BLaER1 treated with 17β-estradiol and CSF1 and Interleukin-3, amounts not matched to agents 10 nM and 100 nM (cell line): ENCODE results near the gene AKAP8L.

Experiments
- H3K27ac ChIP-seq, 11 experiments: shearing (Covaris generic); formaldehyde crosslinking; 2 replicates each; pipeline ENCODE4 v1.8.1; 2022
- H3K27me3 ChIP-seq, 11 experiments: shearing (Covaris generic); formaldehyde crosslinking; 2 replicates each; pipeline ENCODE4 v1.8.1; 2022
- H3K36me3 ChIP-seq, 11 experiments: shearing (Covaris generic); formaldehyde crosslinking; 2 replicates each; pipeline ENCODE4 v1.8.1; 2022
- H3K4me1 ChIP-seq, 10 experiments: shearing (Covaris generic); formaldehyde crosslinking; 2 replicates each; pipeline ENCODE4 v1.8.1; 2022
- H3K4me2 ChIP-seq, 11 experiments: shearing (Covaris generic); formaldehyde crosslinking; 2 replicates each; pipeline ENCODE4 v1.8.1; 2022
- H3K4me3 ChIP-seq, 10 experiments: shearing (Covaris generic); formaldehyde crosslinking; 2 replicates each; pipeline ENCODE4 v1.8.1; 2022
- H3K9ac ChIP-seq, 11 experiments: shearing (Covaris generic); formaldehyde crosslinking; 2 replicates each; pipeline ENCODE4 v1.8.1; 2022
- H3K9me3 ChIP-seq, 11 experiments: shearing (Covaris generic); formaldehyde crosslinking; replicated peaks in 1 of 11; 2 replicates each; pipeline ENCODE4 v1.8.1; 2022
- H4K20me1 ChIP-seq, 11 experiments: shearing (Covaris generic); formaldehyde crosslinking; 2 replicates each; pipeline ENCODE4 v1.8.1; 2022
- Cebpa-rat ChIP-seq, 11 experiments: shearing (Covaris generic); IDR thresholded peaks; 2 replicates each; pipeline ENCODE4 v1.8.1; 2022

AKAP8L gene

DNA sequence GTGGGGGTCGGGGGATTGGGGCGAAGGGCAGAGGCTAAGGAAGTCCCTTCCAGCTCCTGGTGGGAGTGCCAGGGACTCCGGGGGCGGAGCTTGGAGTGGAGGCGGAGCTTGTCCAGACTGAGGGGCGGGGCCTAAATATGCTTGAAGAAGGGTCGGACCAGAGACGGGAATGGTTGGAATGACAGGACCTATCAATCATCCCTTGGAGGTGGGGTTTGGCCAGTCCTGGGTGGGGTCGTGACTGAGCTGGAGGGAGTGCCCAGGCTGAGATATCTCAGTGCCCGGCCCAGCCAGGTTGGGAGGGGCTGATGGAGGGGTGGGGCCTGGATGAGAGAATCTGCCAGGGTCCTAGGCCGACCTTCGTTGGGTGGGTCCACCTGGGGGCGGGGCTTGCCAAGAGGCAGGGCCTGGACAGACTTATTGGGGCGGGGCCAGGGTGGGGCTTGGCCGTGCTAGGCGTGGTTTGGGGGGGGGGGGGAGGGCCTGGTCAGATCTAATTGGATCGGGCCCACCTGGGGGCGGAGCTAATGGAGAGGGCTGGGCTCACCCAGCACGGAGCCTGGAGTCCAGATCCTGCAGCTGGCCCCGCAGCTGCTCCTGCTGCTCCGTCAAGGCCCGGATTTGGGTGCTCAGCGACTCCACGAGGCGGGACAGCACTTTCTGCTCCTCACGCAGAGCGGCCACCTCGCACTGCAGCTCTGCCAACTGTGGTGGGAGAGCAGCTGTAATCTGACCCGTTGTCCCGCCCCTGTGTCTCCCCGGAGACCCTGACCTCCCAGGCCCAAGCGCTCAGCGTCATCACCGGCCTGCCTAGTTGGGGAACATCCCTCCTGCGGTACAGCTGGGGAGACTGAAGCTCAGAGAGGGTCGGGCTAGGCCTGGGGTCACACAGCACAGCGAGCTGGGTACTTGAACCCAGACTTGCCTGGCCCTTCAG is 33.6 kb upstream of the AKAP8L start:
- Histone ChIP-seq H4K20me1 (peaks cover 0 to 67% (median 5%) of the 10 kb centered on the region in 11 experiments; a peak in 10 of 22 replicates), H3K4me1 (peaks cover 0 to 46% (median 20%) of the 10 kb centered on the region in 10 experiments; a peak in 17 of 20 replicates), H3K27ac (no peak overlapping the region), H3K27me3 (no peaks in the 10 kb centered on the region), H3K36me3 (peaks cover 11 to 65% (median 59%) of the 10 kb centered on the region in 11 experiments; a peak in 21 of 22 replicates), H3K9ac (no peak overlapping the region), H3K4me2 (peak overlapping the region in 1 of 11 experiments; percentile 1; a peak in 2 of 22 replicates), H3K4me3 (no peak overlapping the region), H3K9me3 (peaks cover 0 to 8% (median 0%) of the 10 kb centered on the region in 11 experiments; a peak in 5 of 22 replicates)
- no peak for TF ChIP-seq Cebpa-rat (IDR thresholded peaks at IDR 0.05)

DNA sequence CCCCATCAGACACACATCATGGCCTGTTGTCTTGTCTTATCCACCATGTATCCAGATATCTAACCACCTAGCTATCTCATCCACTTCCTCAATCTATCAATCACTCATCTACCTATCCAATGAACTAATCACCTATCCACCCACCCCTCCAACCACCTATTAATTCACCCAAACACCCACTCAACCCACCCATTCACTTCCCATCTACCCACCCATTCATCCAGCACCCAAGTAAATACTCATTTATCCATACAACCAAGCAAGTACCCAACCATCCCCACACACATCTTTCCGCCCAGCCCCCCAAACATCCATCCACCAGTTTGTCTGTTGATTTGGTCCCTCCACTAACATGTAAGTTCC is 31.7 kb upstream of the AKAP8L start:
- Histone ChIP-seq H3K27me3 (no peaks in the 10 kb centered on the region), H3K4me1 (peaks cover 0 to 61% (median 37%) of the 10 kb centered on the region in 10 experiments; a peak in 17 of 20 replicates), H3K4me3 (peak overlapping the region in 1 of 10 experiments; percentile 41; a peak in 1 of 20 replicates), H3K36me3 (peaks cover 8 to 56% (median 41%) of the 10 kb centered on the region in 11 experiments; a peak in 21 of 22 replicates), H3K9ac (no peak overlapping the region), H3K9me3 (peaks cover 0 to 8% (median 0%) of the 10 kb centered on the region in 11 experiments; a peak in 1 of 22 replicates), H3K4me2 (peak overlapping the region; percentile 30 to 99 (median 65); a peak in 16 of 22 replicates), H4K20me1 (peaks cover 0 to 55% (median 11%) of the 10 kb centered on the region in 11 experiments; a peak in 8 of 22 replicates), H3K27ac (peak overlapping the region in 6 of 11 experiments; percentile 44 to 86 (median 54); a peak in 8 of 22 replicates)
- no peak for TF ChIP-seq Cebpa-rat (IDR thresholded peaks at IDR 0.05)

GRCh38 chr19:15449620-15450527 is 31.1 kb upstream of the AKAP8L start, which contains the start of gene WIZ:
Gene WIZ, minus strand, starts transcription at chr19:15449956. Its CDS starts 1,649 bp downstream, at chr19:15448307.
- TF ChIP-seq Cebpa-rat (IDR thresholded peaks at IDR 0.05), result no peak
- H3K9me3 ChIP-seq, result peaks cover 0 to 8% (median 0%) of the 10 kb centered on the region in 11 experiments; a peak in 1 of 22 replicates
- peak within 1 kb of the TSS; percentile 63 to 90 (median 78) for H3K9ac ChIP-seq
- peaks cover 0 to 68% (median 41%) of the 10 kb centered on the region in 10 experiments; a peak in 17 of 20 replicates for H3K4me1 ChIP-seq
- H3K36me3 ChIP-seq, result peaks cover 8 to 52% (median 34%) of the 10 kb centered on the region in 11 experiments; a peak in 21 of 22 replicates
- H4K20me1 ChIP-seq, result peaks cover 0 to 49% (median 11%) of the 10 kb centered on the region in 11 experiments; a peak in 8 of 22 replicates
- H3K4me3 ChIP-seq, result peak within 1 kb of the TSS; percentile 58 to 75 (median 66)
- H3K27ac ChIP-seq, result peak within 1 kb of the TSS; percentile 50 to 86 (median 74)
- H3K4me2 ChIP-seq, result peak within 1 kb of the TSS; percentile 95 to 99 (median 99)
- no peaks in the 10 kb centered on the region for H3K27me3 ChIP-seq

DNA sequence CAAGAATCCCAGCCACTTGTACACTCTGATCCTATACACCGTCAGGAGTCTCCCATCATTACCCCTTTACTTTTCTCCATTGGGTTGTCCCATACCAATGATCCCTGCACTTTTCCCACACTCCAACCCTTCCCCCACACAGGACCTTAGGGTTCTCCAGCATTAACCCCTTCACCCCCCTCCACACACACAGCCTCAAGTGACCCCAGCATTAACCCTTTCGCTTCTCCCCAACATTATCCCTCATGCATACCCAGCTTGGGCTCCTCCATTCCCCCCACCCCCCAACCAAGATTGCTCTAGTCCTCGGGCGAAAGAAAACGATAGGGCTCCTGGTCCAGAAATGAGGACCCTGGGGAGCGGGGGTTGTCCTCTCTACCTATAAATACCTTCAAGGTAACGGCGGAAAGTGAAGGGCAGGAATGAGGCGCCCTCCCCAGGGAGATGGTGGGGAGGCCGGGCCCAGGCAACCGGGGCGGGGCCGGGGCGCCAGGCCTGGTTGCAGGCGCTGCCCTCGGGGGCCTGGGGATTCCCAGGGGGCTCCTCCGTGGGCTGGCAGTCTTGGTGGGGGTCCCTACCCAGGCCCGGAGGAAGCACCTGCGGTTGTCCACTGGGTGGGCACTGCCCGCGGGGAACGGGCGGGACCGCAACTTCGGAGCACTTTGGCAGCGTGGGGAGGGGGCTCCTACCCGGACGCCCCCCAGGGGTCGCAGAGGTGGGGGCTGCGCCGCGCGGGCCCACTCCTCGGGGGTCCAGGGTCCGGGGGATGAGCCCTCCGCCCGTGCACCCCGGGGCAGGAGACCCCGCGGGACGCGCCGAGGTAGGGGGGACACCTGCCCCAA is 30.2 kb upstream of the AKAP8L start:
- peak overlapping the region; percentile 58 to 75 (median 66) for H3K4me3 ChIP-seq
- H3K27me3 ChIP-seq, result no peaks in the 10 kb centered on the region
- peaks cover 0 to 8% (median 0%) of the 10 kb centered on the region in 11 experiments; a peak in 1 of 22 replicates for H3K9me3 ChIP-seq
- peak overlapping the region; percentile 55 to 90 (median 74) for H3K9ac ChIP-seq
- H3K4me2 ChIP-seq, result peak overlapping the region; percentile 95 to 99 (median 99)
- TF ChIP-seq Cebpa-rat (IDR thresholded peaks at IDR 0.05), result no peak
- H3K36me3 ChIP-seq, result peaks cover under 1 to 46% (median 26%) of the 10 kb centered on the region in 11 experiments; a peak in 20 of 22 replicates
- peaks cover 0 to 72% (median 41%) of the 10 kb centered on the region in 10 experiments; a peak in 17 of 20 replicates for H3K4me1 ChIP-seq
- H3K27ac ChIP-seq, result peak overlapping the region; percentile 47 to 86 (median 65); a peak in 21 of 22 replicates
- peaks cover 0 to 41% (median 8%) of the 10 kb centered on the region in 11 experiments; a peak in 8 of 22 replicates for H4K20me1 ChIP-seq

DNA sequence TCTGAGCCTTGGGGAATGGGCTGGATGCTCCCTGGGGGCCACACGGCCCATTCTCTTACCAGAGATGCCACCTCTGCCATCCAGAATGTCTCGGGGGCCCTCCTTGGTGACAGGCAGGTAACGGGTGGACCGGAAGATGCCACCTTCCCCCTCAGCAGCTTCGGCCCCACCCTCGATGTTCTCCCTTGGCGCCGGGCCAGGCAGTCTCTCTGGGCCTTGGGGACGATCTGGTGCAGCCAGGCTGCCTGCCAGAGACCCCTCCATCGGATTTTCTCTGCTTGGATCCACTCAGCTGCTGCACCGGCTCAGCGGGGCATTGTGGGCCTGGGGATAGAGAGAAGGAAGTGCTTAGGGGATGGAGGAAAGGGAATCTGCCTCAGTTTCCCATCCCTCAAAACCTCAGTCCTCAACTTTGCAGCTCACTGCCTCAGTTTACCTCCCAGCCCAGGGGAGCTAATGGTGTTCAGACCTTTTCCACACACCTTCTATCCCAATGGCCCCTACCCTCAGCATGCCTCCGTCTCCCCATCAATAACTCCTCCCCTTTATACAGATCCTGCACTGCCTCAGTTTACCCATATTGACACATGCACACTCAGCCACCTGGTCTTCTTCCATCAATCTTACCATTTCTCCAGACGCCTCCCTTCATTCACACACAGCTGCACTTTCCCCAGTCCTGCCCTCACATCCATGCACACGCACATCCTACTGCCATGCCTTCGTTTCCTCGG is 29.4 kb upstream of the AKAP8L start:
- H4K20me1 ChIP-seq, result peaks cover 0 to 39% (median 8%) of the 10 kb centered on the region in 11 experiments; a peak in 8 of 22 replicates
- H3K4me1 ChIP-seq, result peaks cover 0 to 70% (median 41%) of the 10 kb centered on the region in 10 experiments; a peak in 17 of 20 replicates
- peak overlapping the region; percentile 95 to 99 (median 99) for H3K4me2 ChIP-seq
- peaks cover 0 to 38% (median 18%) of the 10 kb centered on the region in 11 experiments; a peak in 20 of 22 replicates for H3K36me3 ChIP-seq
- H3K9me3 ChIP-seq, result peaks cover 0 to 7% (median 0%) of the 10 kb centered on the region in 11 experiments; a peak in 1 of 22 replicates
- H3K27ac ChIP-seq, result peak overlapping the region in 1 of 11 experiments; percentile 7; a peak in 1 of 22 replicates
- peak overlapping the region in 4 of 10 experiments; percentile 58 to 75 (median 66); a peak in 4 of 20 replicates for H3K4me3 ChIP-seq
- no peak for TF ChIP-seq Cebpa-rat (IDR thresholded peaks at IDR 0.05)
- H3K9ac ChIP-seq, result peak overlapping the region in 1 of 11 experiments; percentile 72; a peak in 1 of 22 replicates
- no peaks in the 10 kb centered on the region for H3K27me3 ChIP-seq

DNA sequence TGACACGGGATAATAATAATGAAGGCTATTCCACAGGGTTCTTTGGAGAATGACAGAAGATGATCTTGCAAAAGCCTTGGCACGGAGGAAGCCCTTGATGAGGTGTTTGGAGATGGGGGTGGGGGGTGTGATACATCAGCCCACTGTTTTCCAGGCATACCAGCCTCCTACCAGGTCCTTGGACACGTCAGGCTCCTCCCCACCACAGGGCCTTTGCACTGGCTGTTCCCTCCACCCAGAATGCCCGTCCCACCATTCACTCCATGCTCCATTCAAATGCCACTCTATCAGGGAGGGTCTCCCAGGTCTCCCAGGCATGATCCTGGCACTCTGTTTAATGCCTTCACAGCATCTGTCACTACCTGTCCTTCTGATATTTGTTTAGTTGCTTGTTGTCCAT is 28.3 kb upstream of the AKAP8L start:
- no peak overlapping the region for H3K9ac ChIP-seq
- H3K9me3 ChIP-seq, result no peaks in the 10 kb centered on the region
- H3K36me3 ChIP-seq, result peaks cover 0 to 29% (median 9%) of the 10 kb centered on the region in 11 experiments; a peak in 13 of 22 replicates
- peaks cover 0 to 70% (median 41%) of the 10 kb centered on the region in 10 experiments; a peak in 17 of 20 replicates for H3K4me1 ChIP-seq
- H4K20me1 ChIP-seq, result peaks cover 0 to 30% (median 8%) of the 10 kb centered on the region in 11 experiments; a peak in 8 of 22 replicates
- H3K4me3 ChIP-seq, result no peak overlapping the region
- H3K4me2 ChIP-seq, result peak overlapping the region in 5 of 11 experiments; percentile 44 to 99 (median 70); a peak in 8 of 22 replicates
- no peak overlapping the region for H3K27ac ChIP-seq
- no peak for TF ChIP-seq Cebpa-rat (IDR thresholded peaks at IDR 0.05)
- H3K27me3 ChIP-seq, result no peaks in the 10 kb centered on the region
